ENCODE measurements around the gene PRKACA.

DNA sequence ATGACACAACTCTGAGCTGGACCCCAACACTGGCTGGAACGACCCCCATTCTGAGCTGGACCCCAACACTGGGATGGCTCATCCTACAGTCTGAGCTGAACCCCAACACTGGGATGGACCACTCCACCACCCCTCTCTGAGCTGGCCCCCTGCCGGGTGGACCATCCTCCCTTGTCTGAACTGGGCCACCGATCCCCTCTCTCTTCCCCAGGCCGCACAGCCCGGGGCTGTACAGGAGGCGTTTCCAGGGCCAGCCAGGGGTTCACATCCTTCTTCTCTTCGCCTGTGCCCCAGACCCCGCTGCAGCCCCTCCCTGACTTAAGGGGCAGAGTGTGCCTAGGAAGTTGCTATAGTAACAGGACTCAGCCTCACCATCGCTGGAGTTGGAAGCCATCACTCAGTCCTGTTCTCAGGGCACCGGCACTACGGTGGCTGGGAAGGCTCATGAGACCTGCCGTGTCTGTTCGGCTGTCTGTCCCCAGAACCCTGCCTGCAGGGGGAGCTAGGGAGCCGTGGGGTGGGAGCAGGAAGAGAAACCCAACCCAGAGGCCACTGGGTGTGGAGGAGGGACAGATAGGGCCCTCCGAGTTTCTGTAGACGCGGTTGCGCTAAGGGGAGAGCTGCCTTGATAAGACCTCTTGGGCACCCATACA, 3.7 kb downstream of the PRKACA start:
- TF ChIP-seq, protein P1, sequence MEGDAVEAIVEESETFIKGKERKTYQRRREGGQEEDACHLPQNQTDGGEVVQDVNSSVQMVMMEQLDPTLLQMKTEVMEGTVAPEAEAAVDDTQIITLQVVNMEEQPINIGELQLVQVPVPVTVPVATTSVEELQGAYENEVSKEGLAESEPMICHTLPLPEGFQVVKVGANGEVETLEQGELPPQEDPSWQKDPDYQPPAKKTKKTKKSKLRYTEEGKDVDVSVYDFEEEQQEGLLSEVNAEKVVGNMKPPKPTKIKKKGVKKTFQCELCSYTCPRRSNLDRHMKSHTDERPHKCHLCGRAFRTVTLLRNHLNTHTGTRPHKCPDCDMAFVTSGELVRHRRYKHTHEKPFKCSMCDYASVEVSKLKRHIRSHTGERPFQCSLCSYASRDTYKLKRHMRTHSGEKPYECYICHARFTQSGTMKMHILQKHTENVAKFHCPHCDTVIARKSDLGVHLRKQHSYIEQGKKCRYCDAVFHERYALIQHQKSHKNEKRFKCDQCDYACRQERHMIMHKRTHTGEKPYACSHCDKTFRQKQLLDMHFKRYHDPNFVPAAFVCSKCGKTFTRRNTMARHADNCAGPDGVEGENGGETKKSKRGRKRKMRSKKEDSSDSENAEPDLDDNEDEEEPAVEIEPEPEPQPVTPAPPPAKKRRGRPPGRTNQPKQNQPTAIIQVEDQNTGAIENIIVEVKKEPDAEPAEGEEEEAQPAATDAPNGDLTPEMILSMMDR (conservative IDR thresholded peaks at IDR 0.05 in 1 of 2, IDR thresholded peaks at IDR 0.05 in 1 of 2; ENCODE audit: extremely low read depth in 1 of 2, insufficient read depth in 1 of 2, low read depth in 1 of 2, low read length in 2 of 2), result peak; percentile 36 to 45
- no peak for TF ChIP-seq EZH2 (IDR thresholded peaks at IDR 0.05; ENCODE audit: borderline replicate concordance, low read length)
